CD4-positive, alpha-beta T cell (primary cell): ENCODE data around the gene CHEK1. TPM values are rescaled to one million over a fixed set of nuclear protein-coding genes. Genes with fewer than 3 reads are reported as not detected.

Experiments used
- ATAC-seq: fragments of 200-7000 bp; cut with Tn5 transposase; one replicate; pipeline ENCODE4 v1.10.0; 2022; ENCODE audit warnings: mild to moderate bottlenecking; ENCODE audit not compliant: poor library complexity
- CTCF ChIA-PET: fragments of 350-600 bp; sonication (Branson Sonifier 250); formaldehyde crosslinking; loops from one replicate; lab custom pipeline; 2021; ENCODE audit warnings: antibody characterized with exemption, inconsistent platforms; lab: Charles Lee
- POLR2A ChIA-PET: fragments of 350-600 bp; sonication (Branson Sonifier 250); formaldehyde crosslinking; loops from one replicate; lab custom pipeline; 2021; ENCODE audit warnings: antibody characterized with exemption, inconsistent platforms; lab: Charles Lee
- DNase-seq, 14 experiments: peaks; one replicate each; pipeline ENCODE4 v3.0.0-alpha.2; 2013 to 2020; ENCODE audit warnings: mixed read lengths in 2 of 14
- H3K27ac ChIP-seq, 2 donors: one replicate each; pipeline versions ENCODE4 v1.5.1 to v1.7.0; 2013; ENCODE audit warnings: low read length in 2 of 2, low read depth in 1 of 2, mild to moderate bottlenecking in 1 of 2
- H3K27me3 ChIP-seq, 2 experiments: 1 replicate in 1 of 2; 2 replicates in 1 of 2; pipeline versions ENCODE4 v1.6.1 to v1.7.0; 2013; ENCODE audit warnings: low read length in 2 of 2, control low read depth in 1 of 2, mild to moderate bottlenecking in 1 of 2, moderate library complexity in 1 of 2; ENCODE audit not compliant: insufficient read depth in 2 of 2, control insufficient read depth in 1 of 2
- H3K36me3 ChIP-seq: one replicate; pipeline ENCODE4 v1.6.1; 2013; ENCODE audit warnings: low read length, control low read depth; ENCODE audit not compliant: insufficient read depth
- H3K4me1 ChIP-seq: one replicate; pipeline ENCODE4 v1.6.1; 2013; ENCODE audit warnings: low read length, control low read depth; ENCODE audit not compliant: insufficient read depth
- H3K4me3 ChIP-seq: one replicate; pipeline ENCODE4 v1.5.1; 2013; ENCODE audit warnings: mild to moderate bottlenecking, low read length, moderate library complexity
- H3K9me3 ChIP-seq, 2 experiments: 1 replicate in 1 of 2; 2 replicates in 1 of 2; pipeline versions ENCODE4 v1.6.1 to v1.7.0; 2013; ENCODE audit warnings: low read length in 2 of 2, mild to moderate bottlenecking in 2 of 2, control low read depth in 1 of 2, moderate library complexity in 1 of 2; ENCODE audit not compliant: control insufficient read depth in 1 of 2, insufficient read depth in 1 of 2
- H3K27ac Mint-ChIP-seq: one replicate; pipeline ENCODE4 v1.8.0; 2020; ENCODE audit warnings: mixed read lengths
- H3K27me3 Mint-ChIP-seq: one replicate; pipeline ENCODE4 v1.8.0; 2021; ENCODE audit warnings: mixed read lengths
- H3K36me3 Mint-ChIP-seq: one replicate; pipeline ENCODE4 v1.8.0; 2021; ENCODE audit warnings: low read depth, mixed read lengths
- H3K4me1 Mint-ChIP-seq: one replicate; pipeline ENCODE4 v1.8.0; 2021; ENCODE audit warnings: low read depth, mixed read lengths
- H3K4me3 Mint-ChIP-seq: one replicate; pipeline ENCODE4 v1.8.0; 2020; ENCODE audit warnings: mild to moderate bottlenecking, mixed read lengths
- H3K9me3 Mint-ChIP-seq: one replicate; pipeline ENCODE4 v1.8.0; 2020; ENCODE audit warnings: mixed read lengths
- intact Hi-C, 2 experiments: fragments of 100-400 bp; cut with DNase I in 1 of 2; cut with micrococcal nuclease in 1 of 2; formaldehyde crosslinking; loops; one replicate each; pipeline versions ENCODE4 v1.15.1 to v1.9.0; 2023 to 2025; cut with DNase I, micrococcal nuclease
- total RNA-seq, 174 experiments: library from RNA in 2 of 174; stranded (reverse) in 2 of 174; gene quantifications; one replicate each; pipeline ENCODE4 v1.2.3 and lab custom pipeline; 2021 to 2026
- TF ChIP-seq, protein P1 (sequence below): fragments of 200-600 bp; IDR thresholded peaks from one replicate; pipeline ENCODE4 v1.8.0; 2022; ENCODE audit warnings: antibody characterized with exemption, mild to moderate bottlenecking

Gene CHEK1
- total RNA-seq, 2 experiments from 2014 or later = 6.8 to 7.8 TPM

DNA sequence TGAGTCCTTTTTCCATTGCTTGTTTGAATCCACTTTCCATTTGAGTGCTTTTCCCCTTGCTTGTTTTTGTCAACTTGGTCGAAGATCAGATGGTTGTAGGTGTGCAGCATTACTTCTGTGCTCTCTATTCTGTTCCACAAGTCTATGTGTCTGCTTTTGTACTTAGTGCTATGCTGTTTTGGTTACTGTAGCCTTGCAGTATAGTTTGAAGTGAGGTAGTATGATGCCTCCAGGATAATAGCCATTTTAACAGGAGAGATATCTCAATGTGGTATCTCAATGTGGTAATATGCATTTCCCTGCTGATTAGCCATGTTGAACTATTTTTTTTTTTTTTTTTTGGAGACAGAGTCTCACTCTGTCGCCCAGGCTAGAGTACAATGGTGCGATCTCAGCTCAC is 38.9 kb downstream of the CHEK1 start:
- TF ChIP-seq, protein P1, sequence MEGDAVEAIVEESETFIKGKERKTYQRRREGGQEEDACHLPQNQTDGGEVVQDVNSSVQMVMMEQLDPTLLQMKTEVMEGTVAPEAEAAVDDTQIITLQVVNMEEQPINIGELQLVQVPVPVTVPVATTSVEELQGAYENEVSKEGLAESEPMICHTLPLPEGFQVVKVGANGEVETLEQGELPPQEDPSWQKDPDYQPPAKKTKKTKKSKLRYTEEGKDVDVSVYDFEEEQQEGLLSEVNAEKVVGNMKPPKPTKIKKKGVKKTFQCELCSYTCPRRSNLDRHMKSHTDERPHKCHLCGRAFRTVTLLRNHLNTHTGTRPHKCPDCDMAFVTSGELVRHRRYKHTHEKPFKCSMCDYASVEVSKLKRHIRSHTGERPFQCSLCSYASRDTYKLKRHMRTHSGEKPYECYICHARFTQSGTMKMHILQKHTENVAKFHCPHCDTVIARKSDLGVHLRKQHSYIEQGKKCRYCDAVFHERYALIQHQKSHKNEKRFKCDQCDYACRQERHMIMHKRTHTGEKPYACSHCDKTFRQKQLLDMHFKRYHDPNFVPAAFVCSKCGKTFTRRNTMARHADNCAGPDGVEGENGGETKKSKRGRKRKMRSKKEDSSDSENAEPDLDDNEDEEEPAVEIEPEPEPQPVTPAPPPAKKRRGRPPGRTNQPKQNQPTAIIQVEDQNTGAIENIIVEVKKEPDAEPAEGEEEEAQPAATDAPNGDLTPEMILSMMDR = no peak
- H3K27ac Mint-ChIP-seq = no peak overlapping the region
- Histone ChIP-seq H3K27ac (no peak overlapping the region), H3K9me3 (no peaks in the 10 kb centered on the region), H3K4me1 (no peaks in the 10 kb centered on the region), H3K27me3 (no peaks in the 10 kb centered on the region), H3K4me3 (no peak overlapping the region), H3K36me3 (no peaks in the 10 kb centered on the region)
- ChIA-PET POLR2A (no interaction called here), CTCF (interaction anchor here (0.7 kb wide), 1 partner anchor 9 kb away, joined by 6 read pairs; no protein-coding TSS in a partner anchor)
- no peaks in the 10 kb centered on the region for H3K4me1 Mint-ChIP-seq
- DNase-seq (no peak), ATAC-seq (no peak)
- intact Hi-C loops = no loop called here
- no peak overlapping the region for H3K4me3 Mint-ChIP-seq
- H3K9me3 Mint-ChIP-seq = peaks cover 9% of the 10 kb centered on the region
- H3K27me3 Mint-ChIP-seq = no peaks in the 10 kb centered on the region
- H3K36me3 Mint-ChIP-seq = no peaks in the 10 kb centered on the region

DNA sequence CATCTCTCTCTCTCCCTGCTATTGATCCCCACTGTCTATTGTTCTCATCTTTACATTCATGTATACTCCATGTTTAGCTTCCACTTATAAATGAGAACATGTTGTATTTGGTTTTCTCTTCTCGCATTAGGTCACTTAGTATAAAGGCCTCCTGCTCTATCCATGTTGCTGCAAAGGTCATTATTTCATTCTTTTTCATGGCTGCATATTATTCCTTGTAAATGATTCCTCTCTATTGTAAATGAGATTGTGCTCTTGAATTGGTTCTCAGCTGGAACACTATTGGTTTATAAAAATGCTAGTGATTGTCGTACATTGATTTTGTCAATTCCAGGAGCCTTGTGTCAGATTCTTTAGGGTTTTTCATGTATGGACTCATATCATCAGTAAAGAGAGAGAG is 42.2 kb downstream of the CHEK1 start:
- intact Hi-C loops = no loop called here
- H3K36me3 ChIP-seq = no peaks in the 10 kb centered on the region
- no peak overlapping the region for H3K27ac Mint-ChIP-seq
- no peak overlapping the region for H3K4me3 ChIP-seq
- H3K4me1 Mint-ChIP-seq = no peaks in the 10 kb centered on the region
- H3K36me3 Mint-ChIP-seq = no peaks in the 10 kb centered on the region
- ChIA-PET CTCF (no interaction called here), POLR2A (no interaction called here)
- no peaks in the 10 kb centered on the region for H3K4me1 ChIP-seq
- H3K27me3 Mint-ChIP-seq = no peaks in the 10 kb centered on the region
- no peaks in the 10 kb centered on the region for H3K27me3 ChIP-seq
- ATAC-seq (no peak), DNase-seq (no peak)
- peaks cover 9% of the 10 kb centered on the region for H3K9me3 Mint-ChIP-seq
- H3K4me3 Mint-ChIP-seq = no peak overlapping the region
- TF ChIP-seq, protein P1 = no peak
- no peak overlapping the region for H3K27ac ChIP-seq
- H3K9me3 ChIP-seq = no peaks in the 10 kb centered on the region

DNA sequence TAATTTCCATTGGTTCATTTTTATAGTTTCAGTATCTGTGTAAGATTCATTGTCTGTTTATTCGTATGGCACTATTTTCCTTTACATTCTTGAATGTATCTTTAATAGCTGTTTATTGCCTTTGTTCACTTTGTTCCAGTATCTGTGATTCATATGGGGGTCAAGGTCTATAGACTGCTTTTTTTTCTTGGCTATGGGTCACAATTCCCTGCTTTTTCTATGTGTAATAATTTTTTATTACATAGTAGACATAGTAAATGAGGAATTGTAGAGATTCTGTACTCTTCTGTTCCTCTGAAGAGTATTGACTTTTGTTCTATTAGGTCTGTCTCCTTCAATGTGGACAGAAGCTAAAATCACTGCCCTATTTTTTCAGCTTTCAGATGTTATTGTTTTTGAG is 45.2 kb downstream of the CHEK1 start:
- Histone ChIP-seq H3K27me3 (no peaks in the 10 kb centered on the region), H3K9me3 (no peaks in the 10 kb centered on the region), H3K27ac (no peak overlapping the region), H3K36me3 (no peaks in the 10 kb centered on the region), H3K4me3 (no peak overlapping the region), H3K4me1 (no peaks in the 10 kb centered on the region)
- intact Hi-C loops = no loop called here
- ATAC-seq (no peak), DNase-seq (no peak)
- CTCF ChIA-PET = no interaction called here
- POLR2A ChIA-PET = no interaction called here
- TF ChIP-seq, protein P1 = no peak
- H3K27ac Mint-ChIP-seq = no peak overlapping the region
- H3K27me3 Mint-ChIP-seq = no peaks in the 10 kb centered on the region
- H3K4me3 Mint-ChIP-seq = no peak overlapping the region
- H3K36me3 Mint-ChIP-seq = no peaks in the 10 kb centered on the region
- H3K4me1 Mint-ChIP-seq = no peaks in the 10 kb centered on the region
- peaks cover 9% of the 10 kb centered on the region for H3K9me3 Mint-ChIP-seq
